NB4 (cell line): ENCODE data around the gene CHD2.

ENCODE experiments used
- DNase-seq: peaks from one replicate; pipeline ENCODE4 v3.0.0; 2010; ENCODE audit warnings: low read depth
- H3K4me3 ChIP-seq: one replicate; pipeline ENCODE4 v1.5.1; 2011; ENCODE audit warnings: mild to moderate bottlenecking, low read depth, low read length, moderate library complexity
- CTCF ChIP-seq: IDR thresholded peaks from one replicate; pipeline ENCODE4 v1.5.1; 2012; ENCODE audit warnings: low read depth, low read length
- MYC ChIP-seq: IDR thresholded peaks from 2 replicates; pipeline ENCODE4 v1.6.1; 2011; ENCODE audit warnings: low read depth, low read length
- POLR2A ChIP-seq: IDR thresholded peaks from 2 replicates; pipeline ENCODE4 v1.6.1; 2011; ENCODE audit warnings: mild to moderate bottlenecking; ENCODE audit not compliant: insufficient read length; ENCODE audit errors: extremely low read depth
- TF ChIP-seq, protein P1 (sequence below): IDR thresholded peaks from 2 replicates; pipeline ENCODE4 v1.6.1; 2011; ENCODE audit warnings: low read depth, low read length

CHD2 gene

DNA sequence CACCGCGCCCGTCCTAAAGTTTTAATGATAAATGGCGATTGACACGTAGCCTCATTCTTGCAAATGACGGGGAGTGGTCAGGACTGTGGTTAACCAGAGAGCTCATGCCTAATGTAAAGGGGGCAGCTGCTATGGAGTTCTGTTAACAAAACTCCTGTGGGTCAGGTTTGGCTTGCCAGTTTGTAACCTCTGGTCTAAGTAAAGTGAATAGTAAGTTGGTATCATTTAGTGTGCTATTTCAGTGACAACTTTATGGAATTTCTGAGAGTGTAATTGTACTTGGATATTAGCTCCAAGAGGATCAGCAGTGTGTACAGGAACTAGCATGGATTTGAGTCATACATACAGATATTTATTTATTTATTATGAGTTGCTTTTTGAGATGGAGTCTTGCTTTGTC, 101.0 kb downstream of the CHD2 start:
- no peak overlapping the region for H3K4me3 ChIP-seq
- no peak for TF ChIP-seq POLR2A
- TF ChIP-seq MYC: no peak
- no peak for TF ChIP-seq CTCF
- TF ChIP-seq, protein P1, sequence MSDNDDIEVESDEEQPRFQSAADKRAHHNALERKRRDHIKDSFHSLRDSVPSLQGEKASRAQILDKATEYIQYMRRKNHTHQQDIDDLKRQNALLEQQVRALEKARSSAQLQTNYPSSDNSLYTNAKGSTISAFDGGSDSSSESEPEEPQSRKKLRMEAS: no peak
- no peak for DNase-seq

DNA sequence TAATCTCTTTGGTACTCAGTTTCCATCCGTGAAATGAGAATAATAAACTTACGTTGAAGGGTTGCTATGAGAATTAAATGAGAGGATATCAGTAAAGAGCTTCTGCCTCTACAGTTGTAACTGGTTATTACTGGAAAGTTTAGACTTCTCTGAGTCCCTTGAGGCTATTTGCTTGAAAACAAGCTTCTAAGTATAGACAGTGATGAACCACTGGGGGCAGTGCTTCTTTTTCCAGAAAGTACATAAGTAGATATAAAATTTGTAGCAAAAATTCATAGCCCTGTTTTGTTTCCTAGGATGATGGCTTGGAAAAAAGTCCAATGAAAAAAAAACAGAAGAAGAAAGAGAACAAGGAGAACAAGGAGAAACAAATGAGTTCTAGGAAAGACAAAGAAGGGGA, 101.8 kb downstream of the CHD2 start:
- no peak overlapping the region for H3K4me3 ChIP-seq
- TF ChIP-seq CTCF (no peak), POLR2A (no peak), MYC (no peak)
- TF ChIP-seq, protein P1: no peak
- peak; percentile 19 for DNase-seq

DNA sequence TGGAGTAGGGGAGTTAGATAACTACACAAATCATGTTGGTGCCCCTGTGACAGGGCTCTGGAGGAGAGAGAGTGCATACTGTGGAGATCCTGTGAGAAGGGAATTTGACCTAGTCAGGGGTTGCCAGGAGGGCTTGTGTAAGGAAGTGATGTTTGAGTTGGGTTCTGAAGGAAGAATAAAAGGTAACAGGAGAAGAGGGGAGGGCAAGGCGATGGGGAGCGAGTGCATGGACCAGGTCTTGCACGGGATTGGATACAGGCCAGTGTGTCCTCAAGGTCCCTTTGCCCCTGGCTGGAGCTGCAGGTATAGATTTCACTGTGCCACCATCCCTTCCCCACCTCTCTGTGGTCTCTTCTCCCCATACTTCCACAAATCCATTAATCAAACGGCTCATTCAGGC, 105.0 kb downstream of the CHD2 start:
- no peak for DNase-seq
- no peak overlapping the region for H3K4me3 ChIP-seq
- no peak for TF ChIP-seq MYC
- TF ChIP-seq, protein P1: no peak
- TF ChIP-seq CTCF: no peak
- TF ChIP-seq POLR2A: no peak

DNA sequence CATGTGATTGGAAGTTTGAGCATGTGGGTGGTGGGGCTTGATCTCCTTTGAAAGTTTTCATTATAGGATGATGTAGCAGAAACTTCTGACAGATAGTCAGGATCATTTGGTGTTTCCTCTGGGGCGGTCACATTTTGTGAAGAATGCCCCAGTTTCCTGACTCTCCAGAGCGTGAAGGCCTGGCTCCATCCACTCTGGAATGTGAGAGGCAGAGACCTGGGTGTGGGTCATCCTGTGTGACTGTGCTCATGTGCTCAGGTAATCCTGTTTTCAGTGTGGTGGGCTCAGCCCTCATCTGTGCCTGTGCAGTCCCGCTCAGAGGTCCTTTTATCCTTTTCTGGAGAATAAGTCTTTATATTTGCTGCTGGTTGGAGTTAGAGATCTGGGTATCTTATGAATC, 107.9 kb downstream of the CHD2 start:
- TF ChIP-seq CTCF (no peak), POLR2A (no peak), MYC (no peak)
- TF ChIP-seq, protein P1: no peak
- no peak overlapping the region for H3K4me3 ChIP-seq
- no peak for DNase-seq

DNA sequence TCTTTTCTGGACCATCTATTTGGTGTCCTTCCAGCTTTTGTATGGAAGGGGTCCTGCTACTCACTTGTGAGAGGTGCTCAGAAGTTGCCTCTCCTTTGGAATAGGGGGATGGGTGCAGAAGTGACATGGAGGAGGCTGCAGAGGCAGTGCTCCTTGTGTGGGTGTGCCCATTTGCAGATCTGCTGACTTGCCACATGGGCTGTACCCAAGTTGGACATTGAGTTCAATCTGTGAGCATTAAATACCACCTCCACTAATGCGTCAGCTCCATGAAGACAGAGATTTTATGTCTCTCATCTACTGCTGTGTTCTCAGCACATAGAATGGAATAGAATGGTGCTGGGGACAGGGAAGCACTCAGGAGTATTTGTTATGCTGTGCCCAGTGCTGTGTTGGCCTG, 112.7 kb downstream of the CHD2 start:
- TF ChIP-seq MYC: no peak
- TF ChIP-seq, protein P1: no peak
- TF ChIP-seq POLR2A: no peak
- TF ChIP-seq CTCF: no peak
- H3K4me3 ChIP-seq: no peak overlapping the region
- no peak for DNase-seq

- H3K4me3 ChIP-seq: no peak overlapping the region
- DNase-seq: no peak
- no peak for TF ChIP-seq CTCF
- TF ChIP-seq MYC: no peak
- no peak for TF ChIP-seq POLR2A
- TF ChIP-seq, protein P1: no peak
Measured at GRCh38 chr15:93017526-93017925, 117.4 kb downstream of the CHD2 start.
